Subcutaneous preadipocyte (primary cell): ENCODE data around the gene SLC39A10. TPM values are rescaled to one million over a fixed set of nuclear protein-coding genes. Genes with fewer than 3 reads are reported as not detected.

Source experiments
- small RNA-seq: library from RNA; depleted of rRNA; stranded (forward); fragments of <200 nt; gene quantifications from one replicate; pipeline ENCODE3, GENCODE V24; 2012
- total RNA-seq: library from RNA; depleted of rRNA; stranded (reverse); fragments of >200 nt; gene quantifications from 2 replicates; pipeline ENCODE4 v1.2.3, GENCODE V29; 2012

Gene SLC39A10
- 25.7 and 43.4 TPM in 2 replicates for total RNA-seq

DNA sequence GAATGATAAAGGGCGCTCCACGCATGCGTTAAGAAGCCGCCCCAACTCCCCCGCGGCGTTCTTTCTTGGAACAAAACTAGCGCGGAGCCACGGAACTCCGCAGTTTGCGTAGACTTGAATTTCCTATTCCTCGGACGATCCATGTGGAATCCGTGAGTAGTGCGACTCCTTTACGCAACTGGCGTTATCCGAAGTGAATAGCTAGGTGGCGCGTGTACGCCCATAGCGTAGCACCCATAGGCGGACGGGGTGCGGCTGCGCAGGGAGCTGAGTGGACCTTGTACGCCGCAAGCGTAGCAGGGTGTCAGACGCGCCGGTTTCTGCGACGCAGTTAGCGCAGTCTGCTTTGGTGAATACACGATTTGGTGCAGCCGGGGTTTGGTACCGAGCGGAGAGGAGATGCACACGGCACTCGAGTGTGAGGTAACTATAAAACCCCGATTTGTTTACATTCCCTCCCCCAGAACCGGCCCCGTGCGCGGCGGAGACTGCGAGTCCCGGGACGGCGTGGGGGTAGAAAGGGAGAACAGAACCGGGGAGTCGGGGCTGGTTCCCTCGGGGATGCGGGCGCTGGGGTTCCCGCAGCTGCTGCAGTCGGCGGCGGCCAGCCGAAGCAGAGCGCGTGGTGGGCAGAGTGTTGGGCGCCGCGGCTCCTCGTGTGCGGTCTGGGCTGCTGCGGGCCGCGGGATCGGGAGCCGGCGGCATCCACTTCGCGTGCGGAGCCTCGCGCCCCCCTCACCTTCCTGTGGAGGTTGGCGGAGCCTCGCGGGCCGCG lies at the start of gene SLC39A10:
Gene SLC39A10, plus strand, starts transcription at position 368 of the 775 bp plus-strand sequence. CDS start 22,817 bp downstream, outside the sequence.

Small RNAs within 50 kb of the gene (small RNA-seq; reads per million reads assigned to genes)
- gene RNU6-915P, result not detected
